Measurements from ENCODE around the gene KRTAP4-3.
"Not testable (repeated sequence)": the region's sequence is repeated elsewhere in the genome, so short reads cannot be mapped to it uniquely, and the experiment has no call there.

Gene KRTAP4-3

DNA sequence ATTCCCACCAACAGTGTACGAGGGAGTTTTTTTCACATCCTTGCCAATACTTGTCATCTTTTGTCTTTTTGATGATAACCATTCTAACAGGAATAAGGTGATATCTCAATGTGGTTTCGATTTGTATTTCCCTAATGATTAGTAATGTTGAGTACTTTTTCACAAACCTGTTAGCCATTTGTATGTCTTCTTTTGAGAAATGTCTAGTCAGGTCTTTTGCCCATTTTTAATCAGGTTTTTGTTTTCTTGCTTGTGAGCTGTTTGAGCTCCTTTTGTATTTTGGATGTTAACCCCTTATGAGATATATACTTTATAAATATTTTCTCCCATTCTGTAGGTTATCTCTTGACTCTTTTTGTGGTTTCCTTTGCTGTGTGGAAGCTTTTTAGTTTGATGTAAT is 16.5 kb downstream of the KRTAP4-3 start:
- DNase-seq (ENCODE audit: low spot score) = no peak

DNA sequence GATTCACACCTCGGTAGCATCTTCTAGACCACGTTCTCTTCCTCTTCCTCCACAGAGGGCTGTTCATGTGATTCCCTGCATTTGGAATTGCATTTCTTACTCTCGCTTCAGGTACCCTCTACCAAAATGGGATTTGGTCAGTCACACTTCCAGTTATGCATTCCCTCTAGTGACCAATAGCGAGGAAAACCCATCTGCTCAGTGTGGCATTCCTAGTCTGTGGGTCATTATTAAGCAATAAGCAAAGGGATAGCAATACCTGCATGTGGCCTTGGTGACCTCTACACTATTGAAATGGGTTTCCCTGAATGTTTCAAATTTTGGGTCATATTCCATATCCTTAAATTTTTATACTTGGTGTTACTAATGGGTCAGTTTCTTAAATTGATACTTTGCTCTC is 18.0 kb downstream of the KRTAP4-3 start:
- no peak for DNase-seq (ENCODE audit: low spot score)

- DNase-seq (ENCODE audit: low spot score) = no peak
Observed at GRCh38 chr17:41149652-41149985, 18.4 kb downstream of the KRTAP4-3 start, which contains the start of gene KRTAP4-5. TSS of gene KRTAP4-5 (minus strand) at chr17:41149825. CDS start at chr17:41149767, 58 bp downstream.

DNA sequence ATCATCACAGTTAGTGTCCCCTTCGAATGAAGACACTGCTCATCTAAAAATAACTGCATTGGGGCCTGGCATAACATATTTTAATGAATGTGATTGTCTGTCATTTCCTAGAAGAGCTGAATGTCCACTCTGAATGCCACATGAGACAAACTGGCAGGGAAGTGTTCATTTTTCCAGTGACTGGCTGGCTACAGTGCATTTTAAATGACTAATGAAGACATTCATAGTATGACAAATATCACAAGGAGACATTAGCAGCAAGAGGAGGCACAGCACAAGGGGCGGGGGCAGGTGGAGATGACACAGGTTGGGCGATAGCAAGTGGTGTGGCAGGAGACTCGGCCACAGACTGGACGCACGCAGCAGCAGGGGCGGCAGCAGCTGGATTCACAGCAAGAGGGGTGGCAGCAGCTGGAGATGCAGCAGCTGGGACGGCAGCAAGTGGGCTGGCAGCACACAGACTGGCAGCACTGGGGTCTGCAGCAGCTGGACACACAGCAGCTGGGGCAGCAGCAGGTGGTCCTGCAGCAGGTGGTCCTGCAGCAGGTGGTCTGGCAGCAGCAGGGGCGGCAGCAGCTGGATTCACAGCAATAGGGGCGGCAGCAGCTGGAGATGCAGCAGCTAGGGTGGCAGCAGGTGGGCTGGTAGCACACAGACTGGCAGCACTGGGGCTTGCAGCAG is 18.9 kb downstream of the KRTAP4-3 start:
- DNase-seq (ENCODE audit: low spot score) = not testable (repeated sequence)

GRCh38 chr17:41147531-41148204 is 20.4 kb downstream of the KRTAP4-3 start:
- DNase-seq (ENCODE audit: low spot score) = no peak

DNA sequence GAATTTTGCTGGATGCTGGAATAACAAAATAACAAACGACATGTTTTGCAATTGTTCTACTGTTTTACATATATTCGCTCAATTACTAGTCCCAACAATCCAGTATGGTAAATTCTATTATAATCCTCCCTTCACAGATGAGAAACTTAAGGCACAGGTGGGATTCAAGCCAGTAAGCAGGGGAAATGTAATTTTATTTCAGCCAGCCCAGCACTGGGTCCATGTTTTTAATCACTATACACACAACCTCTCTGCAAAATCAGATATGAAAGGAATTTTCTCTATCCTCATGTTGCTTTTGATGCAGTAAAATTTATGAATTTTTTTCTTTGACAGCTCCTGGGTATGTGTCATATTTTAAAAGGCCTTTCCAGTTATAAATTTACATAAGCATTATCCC is 22.8 kb downstream of the KRTAP4-3 start:
- no peak for DNase-seq (ENCODE audit: low spot score)

DNA sequence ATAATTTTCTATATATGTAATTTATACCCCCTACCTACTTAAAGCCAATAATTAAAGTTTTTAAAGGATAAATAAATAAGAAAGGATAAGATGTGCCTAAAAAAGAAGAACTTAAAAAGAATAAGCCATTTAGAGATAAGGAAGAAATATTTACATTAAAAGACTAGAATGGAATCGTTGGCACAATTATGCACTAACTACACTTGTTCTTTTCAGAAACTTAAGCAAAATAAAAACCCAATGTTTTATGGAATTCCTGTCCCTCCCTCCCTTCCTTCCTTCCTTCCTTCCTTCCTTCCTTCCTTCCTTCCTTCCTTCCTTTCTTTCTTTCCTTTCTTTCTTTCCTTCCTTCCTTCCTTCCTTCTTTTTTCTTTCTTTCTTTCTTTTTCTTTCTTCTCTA is 23.2 kb downstream of the KRTAP4-3 start:
- DNase-seq (ENCODE audit: low spot score) = no peak

DNA sequence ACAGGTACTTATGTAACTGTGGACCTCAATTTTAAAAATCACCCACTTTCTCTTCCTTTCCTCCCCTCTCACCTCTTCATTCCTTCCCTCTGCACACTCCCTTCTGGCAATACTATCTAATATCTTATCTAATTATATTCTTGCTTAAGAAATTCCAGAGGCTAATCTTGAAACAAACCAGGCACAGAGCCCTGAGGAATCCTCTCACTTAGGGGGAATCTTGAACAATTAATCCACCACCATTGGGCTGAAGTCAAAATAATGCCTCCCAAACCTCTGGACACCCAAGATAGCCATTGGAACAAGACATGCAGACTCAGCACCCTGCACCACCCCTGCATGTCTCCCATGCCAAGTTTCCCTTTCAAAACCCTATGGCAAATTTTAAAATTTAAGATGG is 26.7 kb downstream of the KRTAP4-3 start:
- DNase-seq (ENCODE audit: low spot score) = no peak

GRCh38 chr17:41140360-41141131 is 27.5 kb downstream of the KRTAP4-3 start, which contains the start of gene KRTAP4-6:
TSS of gene KRTAP4-6 (minus strand) at chr17:41140544. CDS start at chr17:41140487, 57 bp downstream.
- no peak for DNase-seq (ENCODE audit: low spot score)

- not testable (repeated sequence) for DNase-seq (ENCODE audit: low spot score)
Observed at GRCh38 chr17:41139865-41140264, 28.2 kb downstream of the KRTAP4-3 start.

DNA sequence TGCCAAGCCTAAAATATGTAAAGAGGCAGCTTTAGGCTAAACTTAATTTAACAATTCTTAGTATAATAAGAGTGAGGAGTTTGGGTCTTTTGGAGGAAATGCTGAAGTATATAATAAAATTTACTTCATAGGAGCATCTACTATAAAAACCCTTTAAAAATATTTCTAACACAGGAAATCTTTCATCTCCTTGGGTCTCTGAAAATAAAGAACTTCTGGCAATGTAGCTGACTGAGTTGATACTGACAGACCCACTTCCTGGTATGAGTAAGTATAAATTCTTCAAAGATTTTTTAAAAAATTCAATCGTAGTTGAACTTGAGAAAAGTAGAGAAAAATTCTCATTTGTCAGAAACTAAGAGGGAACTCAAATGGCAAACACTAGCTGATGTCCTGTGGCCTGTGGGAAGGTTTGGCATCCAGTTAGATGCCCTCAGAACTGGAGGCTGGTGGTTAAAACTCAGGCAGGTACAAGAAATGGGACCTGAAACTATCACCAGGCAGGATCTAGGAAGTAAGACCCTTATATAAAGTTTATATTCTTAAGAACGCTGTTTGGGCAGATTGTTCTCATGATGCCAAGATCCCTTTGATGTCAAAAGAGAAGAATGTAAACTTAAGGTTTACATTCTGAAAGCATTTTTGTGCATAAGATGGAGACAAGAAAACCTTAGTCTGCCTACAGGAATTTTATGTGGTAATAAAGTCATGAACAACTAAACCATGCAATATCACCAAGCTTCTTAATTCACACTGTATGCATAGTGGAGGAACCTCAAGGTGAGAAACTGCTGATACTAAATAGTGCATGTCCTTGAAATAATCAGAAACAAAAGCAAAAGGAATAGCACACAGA is 33.9 kb downstream of the KRTAP4-3 start:
- DNase-seq (ENCODE audit: low spot score) = no peak

GRCh38 chr17:41131979-41132378 is 36.0 kb downstream of the KRTAP4-3 start:
- DNase-seq (ENCODE audit: low spot score) = no peak

DNA sequence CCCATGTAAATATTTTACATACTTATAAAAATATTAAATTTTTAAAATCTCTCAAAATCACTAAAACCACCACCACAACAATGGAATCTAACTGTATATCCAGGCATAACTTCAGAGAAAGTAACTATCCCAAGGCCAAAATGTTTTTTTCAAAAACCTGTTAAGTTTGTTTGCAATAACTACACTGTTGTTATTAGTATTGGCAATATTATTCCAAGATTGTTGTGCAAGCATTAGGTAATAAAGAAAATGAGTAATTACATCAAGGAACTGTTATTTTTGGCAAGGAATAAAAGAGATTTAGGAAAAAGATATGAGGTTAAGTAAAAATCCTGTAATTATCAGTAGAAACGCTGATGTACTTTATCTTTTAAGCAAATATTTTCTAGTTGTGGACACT is 40.6 kb downstream of the KRTAP4-3 start:
- DNase-seq (ENCODE audit: low spot score) = no peak

- no peak for DNase-seq (ENCODE audit: low spot score)
Observed at GRCh38 chr17:41126412-41126811, 41.6 kb downstream of the KRTAP4-3 start.

- no peak for DNase-seq (ENCODE audit: low spot score)
Observed at GRCh38 chr17:41125064-41125463, 43.0 kb downstream of the KRTAP4-3 start.

- DNase-seq (ENCODE audit: low spot score) = not testable (repeated sequence)
Observed at GRCh38 chr17:41123991-41124371, 44.0 kb downstream of the KRTAP4-3 start, which contains the start of gene KRTAP4-12. TSS of gene KRTAP4-12 (minus strand) at chr17:41124182. CDS start at chr17:41124122, 60 bp downstream.

DNA sequence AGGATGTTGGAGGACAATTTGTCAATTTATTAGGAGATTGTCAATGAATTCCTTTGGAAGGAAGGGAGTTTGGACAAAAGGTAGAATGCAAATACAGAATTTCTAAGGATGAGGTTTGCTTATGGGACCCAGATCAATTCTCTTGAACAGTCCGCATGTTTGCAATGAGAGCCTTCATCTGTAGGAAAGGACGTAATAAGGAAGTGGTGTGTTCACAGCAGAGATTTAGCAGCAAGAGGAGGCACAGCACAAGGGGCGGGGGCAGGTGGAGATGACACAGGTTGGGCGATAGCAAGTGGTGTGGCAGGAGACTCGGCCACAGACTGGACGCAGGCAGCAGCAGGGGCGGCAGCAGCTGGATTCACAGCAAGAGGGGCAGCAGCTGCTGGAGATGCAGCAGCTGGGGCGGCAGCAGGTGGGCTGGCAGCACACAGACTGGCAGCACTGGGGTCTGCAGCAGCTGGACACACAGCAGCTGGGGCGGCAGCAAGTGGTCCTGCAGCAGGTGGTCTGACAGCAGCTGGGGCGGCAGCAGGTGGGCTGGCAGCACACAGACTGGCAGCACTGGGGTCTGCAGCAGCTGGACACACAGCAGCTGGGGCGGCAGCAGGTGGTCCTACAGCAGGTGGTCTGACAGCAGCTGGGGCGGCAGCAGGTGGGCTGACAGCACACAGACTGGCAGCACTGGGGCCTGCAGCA is 44.6 kb downstream of the KRTAP4-3 start:
- DNase-seq (ENCODE audit: low spot score) = not testable (repeated sequence)

GRCh38 chr17:41121742-41122141 is 46.3 kb downstream of the KRTAP4-3 start:
- DNase-seq (ENCODE audit: low spot score) = no peak

DNA sequence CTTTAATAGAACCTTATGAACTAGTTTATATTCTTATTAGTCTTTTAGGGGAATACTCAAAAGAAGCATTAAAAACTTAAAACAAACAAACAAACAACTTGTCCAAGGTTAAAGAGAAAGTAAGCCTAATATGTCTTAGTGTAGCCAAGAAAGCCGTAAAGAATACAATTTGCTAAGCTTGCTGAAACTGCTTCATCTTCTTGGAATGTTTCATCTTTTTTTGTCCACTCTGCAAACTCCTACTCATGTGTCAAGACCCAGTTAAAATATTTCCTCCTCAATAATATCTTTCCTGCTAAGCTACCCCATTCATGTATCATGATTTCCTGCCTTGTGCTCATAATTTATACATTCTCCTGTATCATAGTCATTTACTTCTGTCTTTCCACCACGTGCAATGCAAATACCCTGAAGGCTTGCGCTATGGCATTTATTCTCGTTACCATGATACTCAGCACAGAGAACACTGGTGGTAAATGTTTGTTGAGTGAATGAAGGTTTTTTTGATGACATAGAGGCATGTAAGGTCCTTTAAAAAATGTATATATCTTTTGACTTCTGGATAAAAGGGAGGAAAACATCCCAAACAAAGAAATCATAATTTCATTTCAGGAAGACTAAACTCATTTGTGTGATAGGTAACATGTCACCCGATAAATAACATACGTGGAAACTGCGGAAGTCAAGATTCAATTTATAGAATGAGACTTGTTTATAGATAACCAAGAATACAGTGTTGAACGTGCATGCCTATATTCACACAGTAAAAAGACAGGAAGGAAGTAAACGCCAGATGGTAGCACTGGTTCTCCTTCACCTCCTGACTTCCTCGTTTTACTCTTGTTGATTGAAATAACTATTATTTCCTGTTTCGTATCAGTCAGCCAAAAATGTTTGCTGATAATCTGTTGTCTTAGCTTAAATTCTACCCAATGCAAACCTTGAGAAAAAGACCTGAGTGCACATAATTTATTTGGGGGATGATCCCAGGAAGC is 48.0 kb downstream of the KRTAP4-3 start:
- DNase-seq (ENCODE audit: low spot score) = not testable (repeated sequence)

DNA sequence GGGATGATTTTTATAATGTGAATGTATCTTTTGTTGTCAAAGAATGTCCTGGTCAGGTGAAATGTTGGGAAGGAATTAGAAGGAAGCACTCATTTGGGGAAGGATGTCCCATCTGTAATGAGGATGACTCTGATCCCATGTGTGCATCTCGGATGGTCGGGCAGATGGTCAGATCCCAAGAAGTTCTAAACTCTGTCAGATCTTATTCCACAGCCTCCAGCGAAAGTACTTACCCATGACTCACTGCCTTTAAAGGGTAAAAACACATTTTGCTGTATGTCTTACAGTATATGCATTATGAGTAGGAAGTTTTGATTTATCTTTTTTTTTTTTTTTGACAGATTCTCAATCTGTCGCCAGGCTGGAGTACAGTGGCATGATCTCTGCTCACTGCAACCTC is 49.3 kb downstream of the KRTAP4-3 start:
- no peak for DNase-seq (ENCODE audit: low spot score)

Data from hematopoietic multipotent progenitor cell treated with erythropoietin and hydrocortisone succinate and interleukin-3 and kit ligand, for 17 days (in vitro differentiated cells).